Pulmonary artery endothelial cell (primary cell): ENCODE data around the gene VPREB3. TPM values are rescaled to one million over a fixed set of nuclear protein-coding genes. Genes with fewer than 3 reads are reported as not detected.

Source experiments
- total RNA-seq: library from RNA; depleted of rRNA; stranded (reverse); fragments of >200 nt; gene quantifications from 2 replicates; pipeline ENCODE4 v1.2.3, GENCODE V29; 2014

Gene VPREB3
- total RNA-seq, 1 donor from 2014 or later, result not detected

Other genes with a start within 250 kb of the VPREB3 start
- gene IGLL1, start 174.1 kb downstream of the VPREB3 start, total RNA-seq, result not detected in 2 replicates
- 0.13 TPM in 1 of 2 replicates, not detected in the other for gene DRICH1, start 122.1 kb downstream of the VPREB3 start, total RNA-seq
- gene RGL4, start 63.4 kb downstream of the VPREB3 start, total RNA-seq, result not detected in 2 replicates
- gene ZNF70, start 3.3 kb downstream of the VPREB3 start, total RNA-seq, result 2.6 TPM in 2 replicates
- gene C22orf15, start 8.6 kb upstream of the VPREB3 start, total RNA-seq, result 0.42 and 1.4 TPM in 2 replicates
- gene CHCHD10, start 13.5 kb upstream of the VPREB3 start, total RNA-seq, result 11.3 and 12.2 TPM in 2 replicates
- 4.5 and 9.9 TPM in 2 replicates for gene MMP11, start 18.4 kb upstream of the VPREB3 start, total RNA-seq
- 35.2 and 38.0 TPM in 2 replicates for gene SMARCB1, start 32.5 kb upstream of the VPREB3 start, total RNA-seq
- gene DERL3, start 84.6 kb upstream of the VPREB3 start, total RNA-seq, result 0.26 and 1.5 TPM in 2 replicates
- gene SLC2A11, start 103.5 kb upstream of the VPREB3 start, total RNA-seq, result 5.6 and 8.0 TPM in 2 replicates
- 204 and 418 TPM in 2 replicates for gene MIF, start 140.0 kb upstream of the VPREB3 start, total RNA-seq
- gene GSTT2B, start 206.8 kb upstream of the VPREB3 start, total RNA-seq, result 4.2 and 4.8 TPM in 2 replicates
- gene DDTL, start 212.5 kb upstream of the VPREB3 start, total RNA-seq, result 0.99 and 1.7 TPM in 2 replicates
- gene DDT, start 220.0 kb upstream of the VPREB3 start, total RNA-seq, result 93.9 and 184 TPM in 2 replicates
- gene GSTT2, start 225.7 kb upstream of the VPREB3 start, total RNA-seq, result 0.35 and 1.5 TPM in 2 replicates